GM21576 (cell line): ENCODE measurements around the gene TDRD3.
"Not testable (repeated sequence)": the region's sequence is repeated elsewhere in the genome, so short reads cannot be mapped to it uniquely, and the experiment has no call there.

ENCODE experiments used
- ATAC-seq: cut with Tn5 transposase; IDR thresholded peaks from one replicate; pipeline ENCODE4 v1.9.1; 2021; ENCODE audit warnings: mild to moderate bottlenecking, moderate library complexity; ENCODE audit not compliant: unreplicated experiment

TDRD3 gene

DNA sequence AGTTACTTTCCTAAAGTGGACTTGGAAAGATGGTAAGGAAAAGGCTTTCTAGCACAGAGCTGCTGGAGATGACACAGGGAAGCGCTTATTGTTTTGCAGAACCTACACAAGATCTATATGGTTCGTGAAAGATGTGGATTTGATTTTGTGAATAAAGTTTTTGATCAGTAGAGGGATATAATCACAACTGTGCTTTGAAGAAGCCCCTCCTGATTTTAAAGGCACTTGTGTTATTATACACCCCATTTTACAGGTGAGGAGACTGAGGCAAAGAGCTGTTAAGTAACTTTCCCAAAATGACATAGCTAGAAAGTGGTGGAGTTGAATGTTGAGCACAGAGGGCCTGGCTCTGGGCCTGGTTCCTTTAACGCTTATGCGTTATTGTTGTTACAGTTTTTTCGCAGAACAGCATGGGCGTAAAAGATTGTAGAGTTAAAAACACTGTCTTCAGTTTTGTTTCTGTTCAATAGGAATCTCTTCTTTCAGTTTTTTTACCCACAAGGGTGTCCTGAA lies 1.4 kb downstream of the TDRD3 start:
- no peak for ATAC-seq

DNA sequence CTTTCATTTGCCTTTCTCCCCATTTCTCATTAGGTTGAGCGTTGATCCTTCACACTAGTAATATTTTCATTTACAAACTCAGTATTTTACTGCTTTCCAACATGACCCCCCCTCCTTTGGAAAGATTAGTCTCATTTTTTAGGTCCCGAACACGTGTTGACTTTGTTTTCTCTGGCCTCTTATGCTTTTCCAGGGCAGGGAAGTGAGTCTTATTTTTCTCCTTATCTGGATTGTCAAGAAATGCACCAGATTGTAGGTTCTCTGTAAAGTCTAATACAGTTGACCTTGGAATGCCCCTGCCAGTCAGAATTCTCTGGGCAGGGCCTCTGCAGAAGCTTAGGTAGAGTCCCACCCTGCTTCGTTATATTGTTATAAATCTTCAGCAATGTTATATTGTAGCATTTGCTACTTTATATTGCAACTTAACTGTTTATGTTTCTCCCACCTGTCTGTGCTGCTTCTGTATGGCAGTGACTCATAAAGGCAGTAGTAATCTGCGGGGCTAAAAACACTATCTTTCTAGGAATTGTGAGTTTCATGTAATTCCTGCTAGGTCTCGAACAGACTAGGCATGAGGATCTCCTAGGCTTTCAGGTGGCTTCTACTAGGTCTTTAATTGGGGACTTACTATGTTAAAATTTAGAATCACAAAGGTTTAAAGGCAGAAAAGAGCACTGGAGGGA lies 2.0 kb downstream of the TDRD3 start:
- no peak for ATAC-seq

DNA sequence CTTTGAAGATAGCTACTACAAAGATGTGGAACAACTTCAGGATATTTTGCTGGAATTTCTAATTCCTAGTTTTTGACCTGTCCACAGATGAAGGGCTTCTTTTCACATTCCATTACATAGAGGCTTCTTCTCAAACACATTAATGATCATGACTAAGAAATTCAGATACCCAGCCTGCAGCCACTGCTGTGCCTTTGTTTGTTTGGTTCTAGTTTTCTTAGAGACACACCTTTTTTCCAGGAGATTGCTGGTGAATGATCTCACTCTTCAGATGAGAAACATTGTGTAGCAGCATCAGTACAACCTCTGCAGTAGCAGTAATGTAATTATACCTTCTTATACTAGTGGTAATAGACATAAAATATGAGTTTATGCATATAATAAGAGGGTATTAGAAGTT lies 5.0 kb downstream of the TDRD3 start:
- no peak for ATAC-seq

DNA sequence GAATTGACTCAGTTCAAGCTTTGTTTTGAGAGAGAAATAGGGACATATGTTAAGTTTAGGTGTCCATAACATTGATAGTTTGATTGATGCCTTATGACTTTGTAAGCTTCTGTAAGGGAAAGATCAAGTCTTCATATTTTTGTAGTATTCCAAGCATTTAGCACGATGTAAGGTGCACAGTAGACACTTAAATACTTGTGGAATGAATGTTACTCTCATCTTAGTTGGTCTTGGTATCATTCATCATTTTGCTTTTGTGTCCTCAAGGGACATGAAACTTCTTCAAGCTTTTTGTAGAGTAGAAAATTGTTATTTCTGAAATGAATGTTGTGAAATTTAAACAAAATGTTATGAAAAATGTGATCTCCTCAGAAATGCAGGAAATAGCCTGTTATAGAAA lies 10.1 kb downstream of the TDRD3 start:
- no peak for ATAC-seq

DNA sequence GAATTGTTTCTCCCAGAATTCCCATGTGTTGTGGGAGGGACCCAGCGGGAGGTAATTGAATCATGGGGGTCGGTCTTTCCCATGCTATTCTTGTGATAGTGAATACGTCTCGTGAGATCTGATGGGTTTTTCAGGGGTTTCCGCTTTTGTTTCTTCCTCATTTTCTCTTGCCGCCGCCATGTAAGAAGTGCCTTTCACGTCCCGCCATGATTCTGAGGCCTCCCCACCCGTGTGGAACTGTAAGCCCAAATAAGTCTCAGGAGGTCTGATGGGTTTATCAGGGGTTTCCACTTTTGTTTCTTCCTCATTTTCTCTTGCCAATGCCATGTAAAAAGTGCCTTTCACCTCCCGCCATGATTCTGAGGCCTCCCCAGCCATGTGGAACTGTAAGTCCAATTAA lies 10.8 kb downstream of the TDRD3 start:
- not testable (repeated sequence) for ATAC-seq

DNA sequence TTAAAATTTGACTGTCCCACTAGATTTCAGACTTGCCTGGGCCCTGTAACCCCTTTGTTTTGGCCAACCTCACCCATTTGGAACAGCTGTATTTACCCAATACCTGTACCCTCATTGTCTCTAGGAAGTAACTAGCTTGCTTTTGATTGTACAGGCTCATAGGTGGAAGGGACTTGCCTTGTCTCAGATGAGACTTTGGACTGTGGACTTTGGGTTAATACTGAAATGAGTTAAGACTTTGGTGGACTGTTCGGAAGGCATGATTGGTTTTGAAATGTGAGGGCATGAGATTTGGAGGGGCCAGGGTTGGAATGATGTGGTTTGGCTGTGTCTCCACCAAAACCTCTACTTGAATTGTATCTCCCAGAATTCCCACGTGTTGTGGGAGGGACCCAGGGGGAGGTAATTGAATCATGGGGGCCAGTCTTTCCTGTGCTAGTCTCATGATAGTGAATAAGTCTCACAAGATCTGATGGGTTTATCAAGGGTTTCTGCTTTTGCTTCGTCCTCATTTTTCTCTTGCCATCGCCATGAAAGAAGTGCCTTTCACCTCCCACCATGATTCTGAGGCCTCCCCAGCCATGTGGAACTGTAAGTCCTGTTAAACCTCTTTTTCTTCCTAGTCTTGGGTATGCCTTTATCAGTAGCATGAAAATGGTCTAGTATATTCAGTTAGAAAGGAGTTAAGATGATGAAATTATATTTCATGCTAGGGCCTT lies 12.7 kb downstream of the TDRD3 start:
- not testable (repeated sequence) for ATAC-seq

DNA sequence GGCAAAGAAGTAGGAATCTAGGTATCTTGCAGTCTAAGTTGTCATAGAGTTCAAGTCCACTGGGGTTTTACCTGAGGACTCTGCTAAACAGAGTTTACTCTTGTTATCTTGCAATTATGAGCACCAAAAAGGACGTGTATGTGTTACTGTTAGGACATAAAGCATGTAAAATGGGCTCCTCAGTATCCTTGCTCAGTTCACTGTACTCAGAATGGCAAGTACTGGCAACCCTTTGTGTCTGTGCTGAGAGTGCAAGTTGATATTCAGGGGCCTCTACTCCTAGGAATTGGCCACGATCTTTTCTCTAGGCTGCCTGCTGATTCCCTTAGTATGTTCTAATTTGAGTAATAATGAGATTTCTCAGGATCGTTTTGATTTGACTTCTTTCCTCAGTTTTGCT lies 13.3 kb downstream of the TDRD3 start:
- no peak for ATAC-seq

DNA sequence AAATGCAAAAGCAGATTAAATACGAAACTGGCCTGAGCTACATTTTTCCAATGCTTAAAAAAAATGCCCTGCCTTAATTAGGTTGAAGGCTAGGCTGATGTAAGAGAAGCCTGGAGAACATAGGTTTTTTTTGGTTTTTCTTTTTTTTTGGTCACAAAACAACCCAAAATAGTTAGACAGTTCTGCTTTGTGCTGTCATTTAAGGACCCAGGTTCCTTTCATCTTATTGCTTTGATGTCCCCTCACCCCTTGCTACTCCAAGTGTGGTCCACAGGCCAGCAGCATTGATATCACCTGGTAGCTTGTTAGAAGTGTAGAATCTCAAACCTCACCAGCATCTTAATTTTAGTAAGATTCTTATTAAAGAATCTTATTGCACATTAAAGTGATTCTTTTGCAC lies 14.4 kb downstream of the TDRD3 start:
- no peak for ATAC-seq

DNA sequence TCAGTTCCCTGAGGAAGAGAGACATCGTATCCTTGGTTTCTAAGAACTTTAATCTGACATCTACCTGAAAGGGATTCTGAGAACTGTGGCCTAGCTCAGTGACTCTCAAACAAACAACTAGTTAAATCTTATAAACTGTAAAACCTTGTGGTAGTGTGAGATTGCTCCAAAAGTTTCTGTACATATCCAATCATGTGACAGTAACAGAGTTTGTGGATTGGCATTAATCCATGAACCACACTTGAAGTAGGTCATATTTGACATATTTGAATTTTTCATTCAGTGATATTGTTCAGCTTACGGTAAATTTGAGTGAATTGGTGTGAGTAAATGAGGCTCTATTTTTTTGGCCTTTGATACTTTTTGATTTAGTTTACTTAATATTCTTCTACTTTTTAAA lies 15.0 kb downstream of the TDRD3 start:
- no peak for ATAC-seq

DNA sequence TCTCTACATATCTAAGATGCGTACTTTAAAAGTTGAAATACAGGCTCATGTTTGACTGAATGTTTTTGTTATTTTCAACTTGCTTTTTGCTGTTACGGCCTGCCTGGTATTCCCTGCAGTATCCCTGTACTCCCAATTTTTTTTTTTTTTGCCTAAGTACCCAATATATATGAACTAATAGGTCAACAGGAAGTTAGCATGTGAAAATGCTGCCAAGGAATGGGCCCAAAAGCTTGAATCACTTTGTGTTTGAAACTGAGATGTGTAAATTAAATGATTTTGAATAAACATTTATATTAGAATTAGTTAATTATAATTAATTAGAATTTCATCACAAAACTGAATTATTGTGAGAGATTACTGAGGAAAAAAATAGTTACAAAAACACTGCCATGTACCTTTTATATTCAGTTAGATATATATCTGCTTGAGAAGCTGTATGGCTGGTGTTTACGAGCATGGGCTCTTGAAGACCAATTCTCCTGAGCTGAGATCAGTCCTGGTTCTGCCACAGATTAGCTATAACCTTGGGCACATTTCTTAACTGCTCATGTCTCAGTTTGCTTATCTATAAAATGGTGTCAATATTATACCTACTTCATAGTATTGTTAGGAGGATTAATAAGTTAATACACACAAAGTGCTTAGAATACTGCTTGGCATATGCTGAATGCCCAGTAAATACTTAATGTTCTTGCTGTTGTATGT lies 16.0 kb downstream of the TDRD3 start:
- ATAC-seq, result no peak

DNA sequence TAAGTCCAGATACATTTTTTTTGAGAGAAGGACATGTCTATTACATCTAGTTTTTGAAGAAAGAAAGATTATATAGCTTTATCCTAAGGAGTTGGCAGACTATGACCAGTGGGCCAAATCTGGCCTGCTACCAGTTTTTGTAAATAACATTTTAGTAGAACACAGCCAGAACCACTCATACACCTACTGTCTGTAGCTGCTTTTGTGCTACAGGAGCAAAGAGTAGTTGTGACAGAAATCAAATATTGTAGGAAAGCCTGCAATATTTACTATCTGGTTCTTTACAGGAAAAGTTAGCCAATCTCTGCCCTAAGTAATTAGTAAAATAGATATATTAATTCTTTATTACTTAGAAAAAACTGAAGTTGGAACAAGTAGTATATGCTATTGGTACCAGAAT lies 17.2 kb downstream of the TDRD3 start:
- no peak for ATAC-seq

DNA sequence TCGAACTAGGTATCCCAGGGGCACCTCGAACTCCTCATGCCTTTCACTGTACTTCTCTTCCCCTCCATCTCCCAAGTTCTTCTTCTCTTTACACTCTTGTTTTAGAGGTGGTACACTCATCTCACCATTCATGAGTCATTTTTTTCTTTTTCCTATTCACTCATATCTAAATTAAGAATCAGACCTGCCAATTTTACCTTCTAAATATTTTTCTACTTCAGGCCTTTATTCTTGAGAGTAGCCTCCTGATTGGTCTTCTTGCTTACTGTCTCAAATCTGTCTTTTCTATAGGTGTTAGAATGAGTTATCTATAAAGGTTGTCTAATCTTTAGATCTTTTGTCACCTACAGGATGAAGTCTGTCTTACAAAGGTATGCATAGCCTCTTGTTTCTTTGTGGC lies 20.7 kb downstream of the TDRD3 start:
- no peak for ATAC-seq

DNA sequence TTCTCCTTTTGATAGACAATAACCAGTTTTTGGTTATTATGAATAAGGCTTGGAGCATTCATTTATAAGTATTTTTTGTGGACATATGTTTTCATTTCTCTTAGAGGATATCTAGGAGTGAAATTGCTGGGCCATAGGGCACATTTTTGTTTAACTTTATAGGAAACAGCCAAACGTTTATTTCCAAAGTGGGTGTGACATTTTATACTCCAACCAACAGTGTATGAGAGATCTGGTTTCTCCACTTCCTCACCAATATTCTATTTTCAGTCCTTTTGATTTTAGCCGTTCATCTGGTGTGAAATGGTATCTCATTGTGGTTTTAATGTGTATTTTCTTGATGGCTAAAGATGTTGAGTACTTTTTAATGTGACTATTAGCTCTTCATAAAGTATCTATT lies 21.9 kb downstream of the TDRD3 start:
- no peak for ATAC-seq

DNA sequence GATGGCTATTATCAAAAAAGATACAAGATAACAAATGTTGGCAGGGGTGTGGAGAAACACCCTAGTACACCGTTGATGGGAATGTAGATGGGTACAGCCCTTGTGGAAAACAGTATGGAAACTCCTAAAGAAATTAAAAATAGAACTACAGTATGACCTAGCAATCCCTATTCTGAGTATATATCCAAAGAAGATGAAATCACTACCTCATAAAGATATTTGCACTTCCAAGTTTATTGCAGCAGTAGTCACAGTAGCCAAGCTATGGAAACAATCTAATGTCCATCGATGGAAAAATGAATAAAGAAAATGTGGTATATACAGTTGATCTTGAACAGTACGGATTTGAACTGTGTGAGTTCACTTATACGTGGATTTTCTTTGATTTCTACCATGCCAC lies 28.3 kb downstream of the TDRD3 start:
- ATAC-seq, result no peak

DNA sequence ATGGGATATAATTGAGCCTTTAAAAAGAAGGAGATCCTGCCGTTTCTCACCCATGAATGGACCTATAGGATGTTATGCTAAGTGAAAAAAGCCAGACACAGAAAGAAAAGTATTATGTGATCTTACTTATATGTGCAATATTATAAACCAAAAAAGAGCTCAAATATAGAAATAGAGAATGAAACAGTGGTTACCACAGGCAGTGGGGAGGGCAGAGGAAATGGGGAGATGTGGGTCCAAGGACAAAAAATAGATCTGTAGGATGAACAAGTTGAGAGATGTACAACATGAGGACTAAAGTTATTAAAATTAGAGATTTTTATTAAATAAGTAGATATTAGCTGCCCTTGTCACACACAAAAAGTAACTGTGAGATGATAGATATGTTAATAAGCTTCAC lies 29.1 kb downstream of the TDRD3 start:
- no peak for ATAC-seq

DNA sequence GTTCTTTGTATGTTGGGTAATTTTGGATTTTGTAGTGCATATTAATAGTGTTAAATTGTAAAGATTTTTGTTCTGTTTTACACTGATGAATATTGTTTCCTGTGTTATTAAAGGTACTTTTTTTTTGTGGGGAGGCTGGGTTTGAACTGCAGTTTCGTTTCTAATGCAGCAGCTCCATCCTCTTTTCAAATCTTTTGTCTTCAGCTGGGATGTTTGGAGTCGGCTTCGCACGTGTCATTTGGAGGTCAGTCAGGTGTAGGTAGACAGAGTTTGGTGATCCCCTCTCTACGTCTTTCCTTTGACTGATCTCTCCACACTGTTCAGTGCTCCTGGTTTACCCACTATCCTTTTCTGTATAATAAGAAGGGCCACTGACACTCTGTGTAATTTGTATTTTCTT lies 30.3 kb downstream of the TDRD3 start:
- ATAC-seq, result no peak

DNA sequence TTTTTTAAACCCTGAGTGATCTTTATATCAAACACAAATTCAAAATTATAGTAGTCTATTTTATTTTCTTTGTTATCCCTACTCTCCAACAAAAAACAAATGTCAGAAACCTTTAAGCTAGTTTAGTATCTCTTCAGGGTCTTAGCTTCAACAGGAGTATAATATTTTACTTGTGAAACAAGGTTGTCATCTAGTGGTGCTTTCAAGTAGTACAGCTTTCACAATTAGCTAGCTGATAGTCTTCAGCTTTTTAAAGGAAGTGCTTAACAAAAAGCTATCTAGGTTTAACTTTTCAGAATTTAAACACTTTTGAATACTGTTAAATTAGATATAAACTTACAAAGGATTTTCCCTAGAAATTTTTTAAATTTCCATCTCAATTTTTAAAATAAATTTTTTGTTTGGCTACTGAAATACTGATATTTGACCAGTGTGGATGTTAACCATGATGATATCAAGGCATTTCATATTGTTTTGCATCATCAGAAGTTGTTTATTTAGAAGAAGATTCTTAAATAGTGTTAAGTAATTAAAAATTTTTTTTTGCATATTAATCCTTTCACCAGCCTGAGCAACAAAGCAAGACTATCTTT lies 34.2 kb downstream of the TDRD3 start:
- ATAC-seq, result peak; percentile 82

DNA sequence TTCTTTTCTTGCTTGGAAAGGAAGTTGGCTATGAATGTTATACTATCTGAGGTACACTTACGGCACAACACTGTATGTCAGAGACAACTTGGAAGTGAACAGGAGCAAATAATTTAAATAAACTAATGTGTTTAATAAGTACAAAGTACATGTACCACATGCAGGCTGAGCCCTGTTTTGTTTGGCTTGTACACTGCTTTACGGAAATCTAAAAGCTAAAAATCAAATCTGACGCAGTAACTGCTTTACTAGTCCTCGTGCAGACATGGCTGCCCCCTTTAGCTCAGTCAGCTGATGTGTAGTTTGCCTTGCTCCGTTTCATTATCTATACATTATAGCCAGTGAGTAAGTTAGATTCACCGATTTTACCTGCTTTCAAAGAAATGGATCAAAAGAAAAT lies 36.5 kb downstream of the TDRD3 start:
- ATAC-seq, result no peak

DNA sequence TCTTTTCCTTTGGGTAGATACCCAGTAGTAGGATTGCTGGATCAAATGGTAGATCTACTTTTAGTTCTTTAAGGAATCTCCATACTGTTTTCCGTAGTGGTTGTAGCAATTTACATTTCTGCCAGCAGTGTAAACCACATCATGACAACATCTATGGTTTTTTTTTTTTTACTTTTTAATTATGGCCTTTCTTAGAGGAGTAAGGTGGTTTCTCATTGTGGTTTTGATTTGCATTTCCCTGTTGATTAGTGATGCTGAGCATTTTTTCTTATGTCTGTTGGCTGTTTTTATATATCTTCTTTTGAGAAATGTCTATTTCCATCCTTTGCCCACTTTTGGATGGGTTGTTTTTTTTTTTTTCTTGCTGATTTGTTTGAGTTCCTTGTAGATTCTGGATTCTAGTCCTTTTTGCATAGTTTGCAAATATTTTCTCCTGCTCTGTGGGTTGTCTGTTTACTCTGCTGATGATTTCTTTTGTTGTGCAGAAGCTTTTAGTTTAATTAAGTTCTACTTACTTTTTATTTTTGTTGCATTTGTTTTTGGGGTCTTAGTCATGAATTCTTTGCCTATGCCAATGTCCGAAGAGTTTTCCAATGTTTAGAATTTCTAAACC lies 38.8 kb downstream of the TDRD3 start:
- no peak for ATAC-seq

DNA sequence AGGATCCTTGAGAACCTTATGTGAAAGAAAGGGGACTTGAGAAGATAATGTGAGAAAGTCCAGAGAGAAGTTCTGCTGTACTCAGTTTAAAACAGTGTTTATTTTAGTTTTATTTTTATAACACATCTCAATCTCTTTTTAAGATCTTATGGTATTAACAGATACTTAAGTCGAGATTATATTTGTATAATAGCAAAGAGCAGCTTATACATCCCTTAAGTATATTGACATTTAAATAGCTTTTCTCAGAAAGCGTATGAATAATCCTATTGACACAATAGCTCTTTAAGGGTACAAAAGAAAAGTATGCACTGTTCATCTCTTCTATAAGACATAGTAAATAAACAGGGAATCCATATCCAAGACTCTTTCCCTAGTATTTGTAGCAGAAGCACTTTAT lies 42.2 kb downstream of the TDRD3 start:
- no peak for ATAC-seq

DNA sequence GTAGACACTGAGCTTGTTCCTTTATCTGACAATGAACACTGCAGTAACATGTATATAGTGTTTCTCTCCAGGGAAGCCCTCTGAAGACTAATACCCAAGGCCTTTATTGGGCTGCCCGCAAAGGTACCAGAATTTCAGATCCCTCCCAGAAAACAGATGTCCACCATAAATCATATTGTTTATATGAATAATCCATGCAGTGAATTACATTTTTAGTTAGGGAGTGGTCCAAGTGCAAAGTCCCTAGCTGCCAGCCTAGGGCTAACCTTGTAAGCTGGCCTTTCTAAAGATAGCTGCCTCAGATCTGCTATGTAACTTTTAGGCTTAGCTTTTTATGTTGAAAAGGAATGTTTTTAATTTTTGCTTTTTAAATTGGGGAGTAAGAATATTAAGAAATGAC lies 44.7 kb downstream of the TDRD3 start:
- ATAC-seq, result no peak
